ENCODE data around the gene PUM1. TPM values are rescaled to one million over a fixed set of nuclear protein-coding genes. Genes with fewer than 3 reads are reported as not detected.

Gene PUM1
- total and polyA plus RNA-seq, 2 of the 4 experiments (the other 2 are of a cell fraction), result 75.4 to 137 TPM

GRCh38 chr1:30895944-30896660, 169.4 kb downstream of the PUM1 start:
- Histone ChIP-seq H4K8ac (ENCODE audit: low read depth in 2 of 2, low read length in 2 of 2) (peak overlapping the region; percentile 33 to 56; a peak in 2 of 4 replicates), H3K79me1 (ENCODE audit: low read depth in 1 of 2, low read length in 2 of 2) (peaks cover 50 to 92% of the 10 kb centered on the region in 2 experiments), H3K4me1 (ENCODE audit: control insufficient read depth, insufficient read depth, low read length) (peaks cover 34% of the 10 kb centered on the region), H3K18ac (ENCODE audit: low read depth, low read length) (peak overlapping the region; percentile 0; the same call in 1 of the 2 replicates), H2AFZ (replicated peaks; ENCODE audit: low read length, poor library complexity) (peak overlapping the region; percentile 36), H3K4ac (ENCODE audit: low read depth, low read length) (peak overlapping the region; percentile 78), H3K14ac (replicated peaks; ENCODE audit: low read depth, low read length) (peak overlapping the region; percentile 67), H3K36me3 (ENCODE audit: control insufficient read depth, insufficient read depth, low read length) (0 out of 2 replicates have a peak, but pooled peaks cover 2% of the 10 kb centered on the region), H2BK120ac (ENCODE audit: low read depth, low read length) (peak overlapping the region; percentile 56; the same call in 1 of the 2 replicates), H3K56ac (ENCODE audit: extremely low read depth, insufficient read depth, low read length) (no peak overlapping the region), H3K4me2 (ENCODE audit: low read depth, low read length) (peak overlapping the region; percentile 17; the same call in 1 of the 2 replicates), H2BK15ac (ENCODE audit: low read depth, low read length) (peak overlapping the region; percentile 34; the same call in 2 of the 3 replicates), H2BK5ac (ENCODE audit: low read depth, low read length, poor library complexity, severe bottlenecking) (no peak overlapping the region), H3K23ac (ENCODE audit: low read depth, low read length) (peak overlapping the region; percentile 17; the same call in 1 of the 2 replicates), H3K27me3 (ENCODE audit: control insufficient read depth, insufficient read depth, low read length) (no peaks in the 10 kb centered on the region), H2BK20ac (ENCODE audit: low read depth, low read length) (peak overlapping the region; percentile 33; the same call in 1 of the 2 replicates), H2AK5ac (ENCODE audit: low read depth, low read length) (peak overlapping the region; percentile 36; the same call in 1 of the 2 replicates), H3K9me1 (ENCODE audit: insufficient read depth, low read length) (peaks cover 41% of the 10 kb centered on the region), H3K9ac (ENCODE audit: low read depth, low read length) (0 out of 2 replicates have a peak overlapping the region, but pooled peaks have one; percentile 16), H3K9me3 (ENCODE audit: control insufficient read depth, insufficient read depth, low read length) (no peaks in the 10 kb centered on the region), H3K4me3 (ENCODE audit: insufficient read depth, low read depth, low read length) (no peak overlapping the region), H4K20me1 (ENCODE audit: insufficient read depth, low read length) (peaks cover 88% of the 10 kb centered on the region), H4K91ac (ENCODE audit: insufficient read depth, low read depth, low read length) (peak overlapping the region; percentile 30; the same call in 1 of the 2 replicates), H4K5ac (ENCODE audit: low read depth, low read length) (peak overlapping the region; percentile 26; the same call in 1 of the 2 replicates), H2AK9ac (replicated peaks; ENCODE audit: low read depth, low read length, poor library complexity) (peak overlapping the region; percentile 88), H3K27ac (ENCODE audit: insufficient read depth, low read length) (peak overlapping the region; percentile 50; the same call in 1 of the 2 replicates)
- dilution Hi-C loops (cut with HindIII; ENCODE audit: low sequenced_read_pairs, unreplicated experiment), result no loop called here
- CTCF ChIA-PET, result no interaction called here
- TF ChIP-seq RCOR1 (IDR thresholded peaks at IDR 0.05; ENCODE audit: insufficient replicate concordance, low read length) (no peak), SMC3 (IDR thresholded peaks at IDR 0.05; ENCODE audit: low read depth, low read length) (no peak), MXI1 (IDR thresholded peaks at IDR 0.05; ENCODE audit: borderline replicate concordance, low read depth, low read length) (no peak), CEBPB (IDR thresholded peaks at IDR 0.05; ENCODE audit: low read depth, low read length) (peak; percentile 52; the same call in 1 of the 2 replicates), RAD21 (IDR thresholded peaks at IDR 0.05; ENCODE audit: low read length) (no peak), CHD1 (IDR thresholded peaks at IDR 0.05; ENCODE audit: low read depth, low read length) (no peak)
- ATAC-seq (ENCODE audit: low read depth), result peak; percentile 21; the same call in 1 of the 2 replicates
- DNase-seq, result peak; percentile 21
- no TSS peak for BruUV-seq (replicated peaks)
- WGBS, 2 experiments (ENCODE audit: extremely low coverage in 2 of 2, insufficient read length in 1 of 2), result 72% methylated on average over 4 of the region's 6 CpGs; no CpG with 5 or more reads in 1 of the 2 experiments
- intact Hi-C loops (cut with micrococcal nuclease), result no loop called here
- in situ Hi-C loops (cut with MboI; ENCODE audit: low sequenced_read_pairs), result no loop called here
- POLR2A ChIA-PET (ENCODE audit: unreplicated experiment), result interaction anchor here (0.5 kb wide), 1 partner anchor 12 kb away, joined by 3 read pairs; no protein-coding TSS in a partner anchor

Measured in IMR-90 (cell line).